ENCODE data around the gene HAGHL.

The HAGHL gene

GRCh38 chr16:732936-733335, 6.0 kb downstream of the HAGHL start:
- TF ChIP-seq, protein P1, sequence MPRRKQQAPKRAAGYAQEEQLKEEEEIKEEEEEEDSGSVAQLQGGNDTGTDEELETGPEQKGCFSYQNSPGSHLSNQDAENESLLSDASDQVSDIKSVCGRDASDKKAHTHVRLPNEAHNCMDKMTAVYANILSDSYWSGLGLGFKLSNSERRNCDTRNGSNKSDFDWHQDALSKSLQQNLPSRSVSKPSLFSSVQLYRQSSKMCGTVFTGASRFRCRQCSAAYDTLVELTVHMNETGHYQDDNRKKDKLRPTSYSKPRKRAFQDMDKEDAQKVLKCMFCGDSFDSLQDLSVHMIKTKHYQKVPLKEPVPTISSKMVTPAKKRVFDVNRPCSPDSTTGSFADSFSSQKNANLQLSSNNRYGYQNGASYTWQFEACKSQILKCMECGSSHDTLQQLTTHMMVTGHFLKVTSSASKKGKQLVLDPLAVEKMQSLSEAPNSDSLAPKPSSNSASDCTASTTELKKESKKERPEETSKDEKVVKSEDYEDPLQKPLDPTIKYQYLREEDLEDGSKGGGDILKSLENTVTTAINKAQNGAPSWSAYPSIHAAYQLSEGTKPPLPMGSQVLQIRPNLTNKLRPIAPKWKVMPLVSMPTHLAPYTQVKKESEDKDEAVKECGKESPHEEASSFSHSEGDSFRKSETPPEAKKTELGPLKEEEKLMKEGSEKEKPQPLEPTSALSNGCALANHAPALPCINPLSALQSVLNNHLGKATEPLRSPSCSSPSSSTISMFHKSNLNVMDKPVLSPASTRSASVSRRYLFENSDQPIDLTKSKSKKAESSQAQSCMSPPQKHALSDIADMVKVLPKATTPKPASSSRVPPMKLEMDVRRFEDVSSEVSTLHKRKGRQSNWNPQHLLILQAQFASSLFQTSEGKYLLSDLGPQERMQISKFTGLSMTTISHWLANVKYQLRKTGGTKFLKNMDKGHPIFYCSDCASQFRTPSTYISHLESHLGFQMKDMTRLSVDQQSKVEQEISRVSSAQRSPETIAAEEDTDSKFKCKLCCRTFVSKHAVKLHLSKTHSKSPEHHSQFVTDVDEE (CRISPR knock-in tag; IDR thresholded peaks at IDR 0.05): no peak
- TF ChIP-seq ZNF8 (CRISPR knock-in tag; IDR thresholded peaks at IDR 0.05) (no peak), ZFP3 (CRISPR knock-in tag; IDR thresholded peaks at IDR 0.05) (no peak), ESRRG (CRISPR knock-in tag; IDR thresholded peaks at IDR 0.05) (no peak), TCF4 (CRISPR knock-in tag; IDR thresholded peaks at IDR 0.05; ENCODE audit: borderline replicate concordance) (no peak), CSDC2 (CRISPR knock-in tag; IDR thresholded peaks at IDR 0.05) (no peak), GLIS3 (CRISPR knock-in tag; IDR thresholded peaks at IDR 0.05) (no peak), OSR1 (CRISPR knock-in tag; IDR thresholded peaks at IDR 0.05) (no peak), ARNTL (CRISPR knock-in tag; IDR thresholded peaks at IDR 0.05; ENCODE audit: borderline replicate concordance, low read depth) (no peak), SNAI2 (CRISPR knock-in tag; IDR thresholded peaks at IDR 0.05) (no peak), ZC3H10 (CRISPR knock-in tag; IDR thresholded peaks at IDR 0.05) (no peak), RARB (CRISPR knock-in tag; IDR thresholded peaks at IDR 0.05) (no peak), PATZ1 (CRISPR knock-in tag; IDR thresholded peaks at IDR 0.05; ENCODE audit: borderline replicate concordance) (no peak), ZNF565 (CRISPR knock-in tag; conservative IDR thresholded peaks at IDR 0.05; ENCODE audit: low read depth) (no peak), PPARA (CRISPR knock-in tag; IDR thresholded peaks at IDR 0.05; ENCODE audit: borderline replicate concordance) (no peak)
- TF ChIP-seq, protein P2, sequence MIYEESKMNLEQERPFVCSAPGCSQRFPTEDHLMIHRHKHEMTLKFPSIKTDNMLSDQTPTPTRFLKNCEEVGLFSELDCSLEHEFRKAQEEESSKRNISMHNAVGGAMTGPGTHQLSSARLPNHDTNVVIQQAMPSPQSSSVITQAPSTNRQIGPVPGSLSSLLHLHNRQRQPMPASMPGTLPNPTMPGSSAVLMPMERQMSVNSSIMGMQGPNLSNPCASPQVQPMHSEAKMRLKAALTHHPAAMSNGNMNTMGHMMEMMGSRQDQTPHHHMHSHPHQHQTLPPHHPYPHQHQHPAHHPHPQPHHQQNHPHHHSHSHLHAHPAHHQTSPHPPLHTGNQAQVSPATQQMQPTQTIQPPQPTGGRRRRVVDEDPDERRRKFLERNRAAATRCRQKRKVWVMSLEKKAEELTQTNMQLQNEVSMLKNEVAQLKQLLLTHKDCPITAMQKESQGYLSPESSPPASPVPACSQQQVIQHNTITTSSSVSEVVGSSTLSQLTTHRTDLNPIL (CRISPR knock-in tag; IDR thresholded peaks at IDR 0.05; ENCODE audit: low read depth): no peak
- ATAC-seq: no peak

GRCh38 chr16:733382-734207, 6.7 kb downstream of the HAGHL start:
- peak; percentile 42 for ATAC-seq
- TF ChIP-seq SNAI2 (CRISPR knock-in tag; IDR thresholded peaks at IDR 0.05) (no peak), POU6F1 (CRISPR knock-in tag; IDR thresholded peaks at IDR 0.05; ENCODE audit: borderline replicate concordance, low read depth) (no peak), PPARA (CRISPR knock-in tag; IDR thresholded peaks at IDR 0.05; ENCODE audit: borderline replicate concordance) (no peak), RARB (CRISPR knock-in tag; IDR thresholded peaks at IDR 0.05) (no peak), CSDC2 (CRISPR knock-in tag; IDR thresholded peaks at IDR 0.05) (no peak), ZNF565 (CRISPR knock-in tag; conservative IDR thresholded peaks at IDR 0.05; ENCODE audit: low read depth) (no peak), ARNTL (CRISPR knock-in tag; IDR thresholded peaks at IDR 0.05; ENCODE audit: borderline replicate concordance, low read depth) (no peak), ZNF8 (CRISPR knock-in tag; IDR thresholded peaks at IDR 0.05) (no peak), TCF4 (CRISPR knock-in tag; IDR thresholded peaks at IDR 0.05; ENCODE audit: borderline replicate concordance) (no peak), CSRNP3 (CRISPR knock-in tag; IDR thresholded peaks at IDR 0.05) (no peak), BACH2 (CRISPR knock-in tag; IDR thresholded peaks at IDR 0.05; ENCODE audit: borderline replicate concordance) (no peak), OSR1 (CRISPR knock-in tag; IDR thresholded peaks at IDR 0.05) (no peak), ZC3H10 (CRISPR knock-in tag; IDR thresholded peaks at IDR 0.05) (no peak), ZNF70 (CRISPR knock-in tag; IDR thresholded peaks at IDR 0.05) (no peak), ESRRG (CRISPR knock-in tag; IDR thresholded peaks at IDR 0.05) (no peak), ZFP3 (CRISPR knock-in tag; IDR thresholded peaks at IDR 0.05) (no peak), ISL1 (CRISPR knock-in tag; IDR thresholded peaks at IDR 0.05) (no peak), GLIS3 (CRISPR knock-in tag; IDR thresholded peaks at IDR 0.05) (no peak)
- TF ChIP-seq, protein P2 (CRISPR knock-in tag; IDR thresholded peaks at IDR 0.05; ENCODE audit: low read depth): no peak
- TF ChIP-seq, protein P1 (CRISPR knock-in tag; IDR thresholded peaks at IDR 0.05): no peak

All from SK-N-SH treated with all-trans-retinoic acid at 6 μM for 48 hours (cell line).